A673 (cell line): ENCODE results near the gene KCNK2. TPM values are rescaled to one million over a fixed set of nuclear protein-coding genes. Genes with fewer than 3 reads are reported as not detected.

Experiments
- BruUV-seq: library from RNA; stranded (reverse); fragments of 400-500 nt; replicated peaks from 2 replicates; lab custom pipeline; 2021; lab: Mats Ljungman, UMichigan
- CTCF ChIA-PET: fragments of 300-600 bp; sonication (Branson Sonifier 250); formaldehyde crosslinking; loops from one replicate; lab custom pipeline; 2022; ENCODE audit warnings: antibody characterized with exemption; lab: Charles Lee
- POLR2A ChIA-PET: fragments of 300-600 bp; sonication (Branson Sonifier 250); formaldehyde crosslinking; loops from one replicate; lab custom pipeline; 2022; ENCODE audit warnings: antibody characterized with exemption; ENCODE audit not compliant: low non-redundant PET; lab: Charles Lee
- DNase-seq: peaks from one replicate; pipeline ENCODE4 v3.0.0-alpha.2; 2015; ENCODE audit warnings: low spot score
- H3K27ac ChIP-seq: fragments of 200-600 bp; sonication (generic); 2 replicates; pipeline ENCODE4 v1.5.1; 2016; ENCODE audit warnings: mixed run types, low read depth, mild to moderate bottlenecking, mixed read lengths, antibody characterized with exemption, low read length; ENCODE audit not compliant: poor library complexity, severe bottlenecking
- H3K27me3 ChIP-seq: fragments of 200-600 bp; sonication (generic); replicated peaks from 2 replicates; pipeline ENCODE4 v1.6.1; 2017; ENCODE audit warnings: mixed run types, low read depth, mild to moderate bottlenecking, mixed read lengths, antibody characterized with exemption, low read length; ENCODE audit not compliant: insufficient read depth, poor library complexity
- H3K36me3 ChIP-seq: fragments of 200-600 bp; sonication (generic); 2 replicates; pipeline ENCODE4 v1.6.1; 2016; ENCODE audit warnings: mixed run types, mild to moderate bottlenecking, mixed read lengths, antibody characterized with exemption, low read length; ENCODE audit not compliant: insufficient read depth, poor library complexity, severe bottlenecking
- H3K4me1 ChIP-seq: fragments of 200-600 bp; sonication (generic); 2 replicates; pipeline ENCODE4 v1.6.1; 2017; ENCODE audit warnings: mixed run types, mild to moderate bottlenecking, mixed read lengths, antibody characterized with exemption, low read length; ENCODE audit not compliant: insufficient read depth, poor library complexity, severe bottlenecking
- H3K4me3 ChIP-seq: fragments of 200-600 bp; sonication (generic); 2 replicates; pipeline ENCODE4 v1.5.1; 2016; ENCODE audit warnings: low read depth, mixed run types, mild to moderate bottlenecking, mixed read lengths, low read length; ENCODE audit not compliant: poor library complexity, severe bottlenecking
- H3K9me3 ChIP-seq: fragments of 200-600 bp; sonication (generic); 2 replicates; pipeline ENCODE4 v1.6.1; 2016; ENCODE audit warnings: mixed run types, low read depth, mild to moderate bottlenecking, mixed read lengths, antibody characterized with exemption, low read length; ENCODE audit not compliant: poor library complexity, severe bottlenecking
- EZH2 ChIP-seq: fragments of 200-600 bp; sonication (generic); IDR thresholded peaks from 2 replicates; pipeline ENCODE4 v1.6.1; 2017; ENCODE audit warnings: borderline replicate concordance, low read depth, mild to moderate bottlenecking, mixed read lengths, antibody characterized with exemption, low read length; ENCODE audit not compliant: poor library complexity, severe bottlenecking
- intact Hi-C: fragments of 100-400 bp; cut with micrococcal nuclease; formaldehyde crosslinking; loops from one replicate; pipeline ENCODE4 v1.10.0; 2022; ENCODE audit not compliant: unreplicated experiment
- total RNA-seq: library from RNA; stranded (reverse); gene quantifications from 2 replicates; pipeline ENCODE4 v1.2.3, GENCODE V29; 2021
- TF ChIP-seq, protein P1 (sequence below): fragments of 300-800, 200-600 bp; sonication (generic); conservative IDR thresholded peaks from 2 replicates; pipeline ENCODE4 v1.5.1; 2017; ENCODE audit warnings: low read depth, mild to moderate bottlenecking, antibody characterized with exemption, low read length, moderate library complexity, mixed read lengths

The KCNK2 gene
- total RNA-seq, 1 experiment from 2014 or later = not detected

- TF ChIP-seq EZH2 = no peak
- TF ChIP-seq, protein P1, sequence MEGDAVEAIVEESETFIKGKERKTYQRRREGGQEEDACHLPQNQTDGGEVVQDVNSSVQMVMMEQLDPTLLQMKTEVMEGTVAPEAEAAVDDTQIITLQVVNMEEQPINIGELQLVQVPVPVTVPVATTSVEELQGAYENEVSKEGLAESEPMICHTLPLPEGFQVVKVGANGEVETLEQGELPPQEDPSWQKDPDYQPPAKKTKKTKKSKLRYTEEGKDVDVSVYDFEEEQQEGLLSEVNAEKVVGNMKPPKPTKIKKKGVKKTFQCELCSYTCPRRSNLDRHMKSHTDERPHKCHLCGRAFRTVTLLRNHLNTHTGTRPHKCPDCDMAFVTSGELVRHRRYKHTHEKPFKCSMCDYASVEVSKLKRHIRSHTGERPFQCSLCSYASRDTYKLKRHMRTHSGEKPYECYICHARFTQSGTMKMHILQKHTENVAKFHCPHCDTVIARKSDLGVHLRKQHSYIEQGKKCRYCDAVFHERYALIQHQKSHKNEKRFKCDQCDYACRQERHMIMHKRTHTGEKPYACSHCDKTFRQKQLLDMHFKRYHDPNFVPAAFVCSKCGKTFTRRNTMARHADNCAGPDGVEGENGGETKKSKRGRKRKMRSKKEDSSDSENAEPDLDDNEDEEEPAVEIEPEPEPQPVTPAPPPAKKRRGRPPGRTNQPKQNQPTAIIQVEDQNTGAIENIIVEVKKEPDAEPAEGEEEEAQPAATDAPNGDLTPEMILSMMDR = no peak
- no peak overlapping the region for H3K27ac ChIP-seq
- BruUV-seq = no TSS peak
- peaks cover 4% of the 10 kb centered on the region for H3K27me3 ChIP-seq
- no peaks in the 10 kb centered on the region for H3K36me3 ChIP-seq
- ChIA-PET CTCF (no interaction called here), POLR2A (no interaction called here)
- H3K4me1 ChIP-seq = no peaks in the 10 kb centered on the region
- DNase-seq = no peak
- H3K4me3 ChIP-seq = no peak overlapping the region
- intact Hi-C loops = no loop called here
- H3K9me3 ChIP-seq = no peaks in the 10 kb centered on the region
Measured at GRCh38 chr1:215119719-215120365, 37.3 kb downstream of the KCNK2 start.

- BruUV-seq = no TSS peak
- Histone ChIP-seq H3K27ac (no peak overlapping the region), H3K36me3 (no peaks in the 10 kb centered on the region), H3K4me3 (no peak overlapping the region), H3K4me1 (no peaks in the 10 kb centered on the region), H3K27me3 (peaks cover 4% of the 10 kb centered on the region), H3K9me3 (no peaks in the 10 kb centered on the region)
- DNase-seq = no peak
- POLR2A ChIA-PET = no interaction called here
- TF ChIP-seq EZH2 = no peak
- TF ChIP-seq, protein P1 = no peak
- CTCF ChIA-PET = no interaction called here
- intact Hi-C loops = no loop called here
Measured at GRCh38 chr1:215128504-215128903, 46.0 kb downstream of the KCNK2 start.

GRCh38 chr1:215131291-215131690, 48.8 kb downstream of the KCNK2 start:
- TF ChIP-seq, protein P1 = no peak
- TF ChIP-seq EZH2 = no peak
- ChIA-PET CTCF (no interaction called here), POLR2A (no interaction called here)
- Histone ChIP-seq H3K27me3 (no peaks in the 10 kb centered on the region), H3K36me3 (no peaks in the 10 kb centered on the region), H3K9me3 (no peaks in the 10 kb centered on the region), H3K4me3 (no peak overlapping the region), H3K4me1 (no peaks in the 10 kb centered on the region), H3K27ac (no peak overlapping the region)
- DNase-seq = no peak
- intact Hi-C loops = no loop called here
- no TSS peak for BruUV-seq
